ENCODE data around the gene RPSA.

RPSA gene

DNA sequence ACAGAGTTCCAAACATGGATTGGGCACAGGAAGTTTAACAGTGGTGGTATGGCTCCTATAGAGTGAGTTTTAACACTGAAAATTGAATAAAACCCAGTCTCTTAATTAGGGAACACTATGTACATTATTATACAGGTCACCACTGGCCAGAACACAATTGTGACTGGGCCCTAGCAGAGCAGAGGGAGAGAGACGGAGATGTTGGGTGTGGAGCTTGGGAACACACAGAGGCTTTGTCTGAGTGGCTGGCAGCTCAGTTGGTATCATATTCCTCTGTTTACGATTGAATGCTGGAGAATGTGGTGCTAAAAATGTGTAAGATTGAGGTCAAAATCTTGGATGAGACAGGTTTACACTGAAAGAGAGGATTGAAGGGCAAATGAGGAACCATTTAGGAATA, 54.2 kb downstream of the RPSA start:
- no peak for DNase-seq

Data from NCI-H446 (cell line).